NCI-H2227 (cell line): ENCODE results near the gene ATG5.

ENCODE experiments used
- DNase-seq: peaks from one replicate; lab custom pipeline; 2025; ENCODE audit not compliant: unreplicated experiment; lab: John Stamatoyannopoulos, UW

The ATG5 gene

GRCh38 chr6:106226676-106227075, 98.9 kb downstream of the ATG5 start:
- no peak for DNase-seq

DNA sequence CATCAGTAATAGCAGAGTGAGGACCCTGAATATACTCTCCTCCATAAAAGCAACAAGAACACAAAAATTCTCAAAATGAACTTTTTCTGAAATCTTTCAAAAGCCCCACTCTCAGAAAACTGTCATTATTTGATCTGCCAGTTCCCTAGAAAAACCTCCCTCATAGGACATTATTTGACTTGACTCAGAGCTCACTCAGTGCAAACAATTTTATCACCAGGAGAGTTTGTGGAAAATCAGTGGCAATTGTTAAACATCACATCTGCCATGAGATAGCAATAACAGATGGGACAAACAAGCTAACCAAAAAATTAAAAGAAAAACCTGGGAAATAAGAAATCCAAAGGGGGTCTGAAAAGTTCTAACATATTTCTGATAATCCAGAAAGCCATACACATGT, 100.0 kb downstream of the ATG5 start:
- no peak for DNase-seq

DNA sequence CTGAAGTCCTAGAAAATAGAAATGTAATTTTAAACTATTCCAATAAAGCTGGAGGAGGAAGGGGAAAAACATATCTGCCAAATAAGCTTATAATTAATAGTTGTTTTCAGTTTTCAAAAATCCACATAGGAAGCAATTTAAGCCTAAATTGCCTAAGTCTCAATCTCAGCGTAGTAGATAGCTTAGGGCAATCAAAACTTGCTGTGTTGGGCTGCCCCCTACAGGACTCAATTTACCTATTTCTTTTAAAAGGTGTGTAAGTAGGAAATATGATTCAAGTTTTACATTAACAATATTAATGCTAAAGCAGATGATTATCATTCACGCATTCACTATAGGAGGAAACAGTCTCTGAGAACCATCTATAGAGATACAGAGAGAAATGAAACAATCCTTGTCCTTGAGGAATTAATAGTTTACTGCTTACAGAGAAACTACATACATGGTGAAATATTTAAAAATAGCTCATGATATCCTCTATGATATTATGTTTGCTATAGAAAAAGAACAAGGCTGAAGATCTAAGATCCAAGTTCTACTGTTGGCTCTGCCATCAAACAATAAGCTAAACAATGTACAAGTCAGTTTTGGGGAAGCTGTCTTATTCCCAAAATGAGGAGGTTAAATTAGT, 102.1 kb downstream of the ATG5 start:
- peak; percentile 64 for DNase-seq

DNA sequence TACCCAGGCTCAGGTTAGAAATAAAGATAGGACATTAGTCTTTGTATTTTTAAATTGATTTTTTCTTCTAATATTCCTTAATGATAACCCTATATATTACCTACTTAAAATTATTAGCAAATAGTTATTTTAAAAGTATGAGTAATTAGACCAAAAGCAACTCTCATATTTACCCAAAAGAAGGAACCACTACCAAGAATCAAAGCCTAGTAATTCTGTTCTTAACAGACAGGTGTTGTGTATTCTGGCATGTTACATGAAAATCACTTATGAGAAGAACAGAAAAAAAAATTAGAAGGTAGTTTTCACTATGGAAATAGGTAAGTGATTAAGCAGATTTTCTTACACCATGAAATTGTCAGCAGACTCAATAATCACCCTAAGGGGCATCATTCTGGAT, 105.1 kb downstream of the ATG5 start:
- DNase-seq: no peak

- no peak for DNase-seq
Measured at GRCh38 chr6:106216527-106216926, 109.0 kb downstream of the ATG5 start.

- no peak for DNase-seq
Measured at GRCh38 chr6:106215608-106216007, 110.0 kb downstream of the ATG5 start.

DNA sequence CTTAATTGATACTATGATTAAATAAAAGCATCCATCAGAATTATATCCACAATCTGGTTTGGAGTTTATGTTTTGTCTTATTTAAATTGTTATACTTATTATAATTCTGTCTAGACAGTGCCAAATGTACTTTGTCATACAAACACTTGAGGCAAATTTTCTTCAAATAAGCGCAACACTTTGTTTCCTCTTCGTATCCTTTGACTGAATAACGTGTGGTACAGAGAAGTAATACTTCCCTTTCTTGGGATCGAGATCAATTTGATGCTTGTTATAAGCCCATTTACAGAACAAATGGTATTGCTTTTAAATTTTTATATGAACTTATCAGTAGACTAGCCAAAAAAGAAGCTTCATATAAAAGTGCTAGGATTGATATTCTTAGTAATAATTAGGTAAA, 111.0 kb downstream of the ATG5 start:
- DNase-seq: no peak

DNA sequence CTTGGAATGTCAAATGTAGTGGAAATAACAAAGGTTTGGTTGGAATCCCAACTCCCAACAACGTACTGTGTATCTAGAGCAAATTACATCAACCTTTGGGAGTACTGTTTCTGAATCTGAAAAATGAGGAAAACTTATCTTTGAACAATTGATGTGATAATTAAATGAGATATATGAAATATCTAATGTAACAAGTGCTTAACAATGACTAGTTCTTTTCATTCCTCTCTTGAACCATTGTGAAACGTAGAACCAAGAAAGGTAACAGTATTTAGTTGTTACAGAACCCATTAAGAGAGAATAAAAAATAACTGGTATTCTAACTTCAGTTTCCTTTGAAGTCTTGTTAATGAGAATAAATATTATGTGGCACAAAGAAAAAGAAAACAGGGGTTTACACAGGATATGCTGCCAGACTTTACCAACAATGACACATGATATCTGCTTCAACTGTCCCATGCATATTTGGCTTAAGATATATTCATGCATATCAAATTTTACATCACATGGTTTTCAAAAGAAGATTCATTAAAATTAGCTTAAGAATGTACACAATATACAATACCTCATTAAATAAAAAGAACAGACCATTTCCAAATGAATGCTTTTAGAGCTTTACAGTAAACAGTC, 111.8 kb downstream of the ATG5 start:
- no peak for DNase-seq

GRCh38 chr6:106212576-106212975, 113.0 kb downstream of the ATG5 start:
- no peak for DNase-seq

DNA sequence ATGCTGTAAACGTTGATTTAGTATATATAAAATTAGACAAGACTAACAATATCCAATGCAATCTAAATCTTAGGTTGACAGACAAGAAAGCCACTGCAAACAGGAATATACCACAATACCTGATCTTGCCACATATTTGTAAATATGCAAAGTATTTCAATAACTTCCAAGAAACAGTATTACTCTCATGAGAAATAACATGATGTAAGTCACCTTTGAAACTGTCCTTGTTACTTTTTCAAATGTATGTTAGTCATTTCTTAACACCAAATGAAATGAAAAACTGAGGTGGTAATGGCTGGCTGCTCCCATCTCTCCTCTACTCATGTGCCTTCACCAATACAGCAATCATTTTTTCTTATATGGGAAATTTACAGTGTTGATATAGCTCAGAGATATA, 118.7 kb downstream of the ATG5 start:
- no peak for DNase-seq

- no peak for DNase-seq
Measured at GRCh38 chr6:106204961-106205360, 120.6 kb downstream of the ATG5 start.

GRCh38 chr6:106199998-106200397, 125.6 kb downstream of the ATG5 start:
- DNase-seq: no peak

DNA sequence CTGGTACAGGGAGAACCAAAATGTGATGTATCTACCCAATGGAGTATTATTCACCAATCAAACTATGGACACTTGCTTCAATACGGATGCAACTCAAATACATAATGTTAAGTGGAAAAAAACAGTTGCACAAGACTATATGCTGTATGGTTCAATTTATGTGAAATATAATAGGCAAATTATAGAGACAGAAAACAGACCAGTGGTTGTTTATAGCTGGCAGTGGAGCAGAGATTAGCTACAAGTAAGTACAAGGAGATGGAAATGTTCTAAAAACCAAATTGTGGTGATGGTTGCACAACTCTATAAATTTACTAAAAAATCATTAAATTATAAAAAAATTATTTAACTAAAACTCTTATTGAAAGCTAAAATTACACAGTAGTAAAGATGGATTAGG, 126.2 kb downstream of the ATG5 start:
- no peak for DNase-seq

GRCh38 chr6:106197441-106197840, 128.1 kb downstream of the ATG5 start:
- DNase-seq: no peak

DNA sequence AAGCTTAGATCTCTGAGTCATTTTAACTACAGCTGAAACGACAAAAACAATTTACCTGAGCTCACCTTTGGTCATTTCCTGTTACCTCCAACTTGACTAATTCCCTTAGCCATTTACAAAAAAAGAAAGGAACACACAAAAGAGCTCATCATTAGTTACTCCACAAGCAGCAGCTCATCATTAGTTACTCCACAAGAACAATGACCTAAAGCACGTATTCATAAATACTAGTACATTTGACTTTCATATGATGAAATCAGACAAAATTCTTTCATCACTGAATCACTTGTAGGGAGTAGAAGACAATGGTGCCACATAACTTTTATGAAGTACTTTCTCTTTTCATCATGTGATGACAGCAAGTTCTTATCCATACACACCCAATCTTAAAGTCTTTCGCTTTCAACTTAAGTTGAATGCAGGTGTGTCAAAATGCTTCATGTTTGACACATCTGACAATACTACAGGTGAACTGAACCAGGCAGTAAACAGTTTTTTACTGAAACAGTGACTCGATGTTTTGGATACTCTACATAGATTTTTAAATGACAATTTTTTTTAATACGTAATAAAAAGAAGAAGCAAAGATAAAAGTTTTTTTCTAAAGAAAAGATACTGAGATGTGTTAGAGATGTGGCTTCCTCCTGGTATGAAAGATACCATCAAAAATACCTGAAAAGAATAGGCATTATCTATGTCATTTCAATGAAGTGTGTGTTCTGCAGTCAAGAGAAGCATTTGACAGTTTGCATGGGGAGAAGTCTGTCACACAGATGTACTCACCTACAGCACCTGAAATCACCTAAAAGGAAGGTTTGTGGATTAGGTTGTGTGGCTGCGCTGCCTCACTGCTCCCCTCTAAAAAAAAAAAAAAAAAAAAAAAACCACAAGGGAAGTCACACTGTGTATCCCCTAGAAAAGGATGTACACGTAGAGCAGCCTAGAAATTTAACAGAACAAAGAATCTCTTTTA, 130.3 kb downstream of the ATG5 start:
- DNase-seq: no peak

GRCh38 chr6:106192824-106193223, 132.7 kb downstream of the ATG5 start:
- no peak for DNase-seq

DNA sequence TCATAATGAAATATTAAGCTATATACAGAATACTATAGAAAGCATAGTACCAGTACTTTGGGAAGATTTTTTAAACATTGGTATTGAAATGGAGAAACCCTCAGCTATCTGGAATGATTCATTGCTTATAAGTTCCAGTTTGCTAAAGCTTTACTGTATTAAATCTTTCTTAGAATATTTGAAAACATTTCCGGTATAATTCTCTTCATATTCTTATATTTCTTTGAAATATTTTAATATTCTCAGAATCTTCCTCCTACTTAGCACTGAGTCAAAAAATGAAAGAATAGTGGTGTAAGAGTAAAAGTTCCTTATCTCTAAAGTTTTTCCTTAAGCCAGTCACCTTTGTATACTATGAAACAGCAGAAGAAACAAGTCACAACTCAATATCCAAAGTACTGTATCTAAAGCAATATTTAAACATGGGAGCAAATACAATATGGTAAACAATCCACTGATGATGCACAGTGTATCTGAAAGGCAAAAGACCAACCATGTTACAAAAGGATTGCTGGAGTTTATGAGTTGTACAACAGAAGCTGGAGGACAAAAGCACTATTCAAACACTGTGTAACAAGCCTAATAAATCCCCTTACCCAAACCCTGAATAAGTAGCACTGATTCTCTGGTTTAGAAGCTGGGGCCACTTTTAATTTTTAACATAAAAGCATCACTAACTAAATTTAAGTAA, 137.3 kb downstream of the ATG5 start:
- no peak for DNase-seq

GRCh38 chr6:106187424-106187982, 138.1 kb downstream of the ATG5 start:
- DNase-seq: no peak

DNA sequence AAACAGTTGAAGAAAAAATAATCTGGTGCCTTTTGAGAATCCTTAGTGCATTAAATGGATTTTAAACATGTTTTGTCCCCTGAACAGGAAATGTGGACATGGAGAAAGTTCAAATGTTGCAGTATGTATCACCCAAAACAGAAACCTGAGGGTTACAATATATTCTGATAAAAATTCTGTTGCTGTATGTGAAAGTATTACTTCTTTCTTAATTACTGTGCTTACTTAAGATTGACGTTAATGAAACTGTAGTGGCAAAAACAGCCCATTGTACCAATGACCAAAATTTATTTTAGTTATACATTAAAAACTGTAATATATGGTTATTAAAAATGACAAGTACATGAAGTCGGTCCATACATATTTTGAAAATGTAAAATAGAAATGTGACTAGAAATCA, 138.8 kb downstream of the ATG5 start:
- no peak for DNase-seq

DNA sequence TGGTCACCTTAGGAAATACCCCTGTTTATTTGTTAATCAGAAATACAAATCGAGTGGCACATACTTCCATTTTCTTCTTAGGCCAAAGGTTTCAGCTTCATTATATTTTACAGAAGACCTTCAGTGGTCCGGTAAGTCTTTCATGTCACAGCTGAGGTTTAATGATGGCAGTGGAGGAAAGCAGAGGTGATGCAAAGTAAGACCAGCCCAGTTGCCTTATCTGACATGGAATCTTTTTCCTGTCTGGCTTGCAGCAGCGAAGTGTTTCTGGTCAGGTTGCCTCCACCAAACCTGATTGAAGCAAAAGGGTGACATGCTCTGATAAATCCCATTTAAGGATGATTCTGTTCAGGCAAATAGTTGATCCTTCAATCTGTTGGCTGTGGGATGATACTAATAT, 139.4 kb downstream of the ATG5 start:
- no peak for DNase-seq

- no peak for DNase-seq
Measured at GRCh38 chr6:106185615-106186014, 139.9 kb downstream of the ATG5 start.
